H1 (cell line): ENCODE measurements around the gene CST5. TPM values are rescaled to one million over a fixed set of nuclear protein-coding genes. Genes with fewer than 3 reads are reported as not detected.

Experiments
- CTCF ChIA-PET: fragments of 300-600 bp; sonication (Branson Sonifier 250); formaldehyde crosslinking; loops from one replicate; lab custom pipeline; 2021; ENCODE audit not compliant: partially characterized antibody; lab: Charles Lee
- POLR2A ChIA-PET: fragments of 300-600 bp; sonication (Branson Sonifier 250); formaldehyde crosslinking; loops from one replicate; lab custom pipeline; 2021; ENCODE audit warnings: inconsistent platforms; ENCODE audit not compliant: partially characterized antibody; lab: Charles Lee
- DNase-seq, 2 experiments: peaks; one replicate each; pipeline versions ENCODE4 v3.0.0 to v3.0.0-alpha.2; 2010 to 2022; ENCODE audit warnings: low spot score in 2 of 2, low read depth in 1 of 2, mixed read lengths in 1 of 2
- FAIRE-seq: peaks from 2 replicates; lab custom pipeline; 2011; peaks lifted over from hg19 to GRCh38; lab: Jason Lieb, UNC
- H2AFZ ChIP-seq: 2 replicates; pipeline ENCODE4 v1.8.1; 2012; ENCODE audit warnings: low read length, inconsistent platforms
- H2AK5ac ChIP-seq: 2 replicates; pipeline ENCODE4 v1.6.1; 2013; ENCODE audit warnings: low read depth, low read length
- H2BK120ac ChIP-seq: replicated peaks from 2 replicates; pipeline ENCODE3; 2013; ENCODE audit warnings: low read depth, low read length, inconsistent platforms
- H2BK12ac ChIP-seq: 2 replicates; pipeline ENCODE4 v1.6.1; 2013; ENCODE audit warnings: low read depth, low read length
- H2BK15ac ChIP-seq: 2 replicates; pipeline ENCODE4 v1.6.1; 2013; ENCODE audit warnings: low read length
- H2BK20ac ChIP-seq: 2 replicates; pipeline ENCODE4 v1.6.1; 2013; ENCODE audit warnings: low read length
- H2BK5ac ChIP-seq: 2 replicates; pipeline ENCODE4 v1.6.1; 2013; ENCODE audit warnings: low read depth, low read length
- H3K14ac ChIP-seq: 2 replicates; pipeline ENCODE4 v1.6.1; 2013; ENCODE audit warnings: inconsistent platforms; ENCODE audit not compliant: insufficient read length
- H3K18ac ChIP-seq: 2 replicates; pipeline ENCODE4 v1.6.1; 2013; ENCODE audit warnings: low read length; ENCODE audit errors: extremely low read depth
- H3K23ac ChIP-seq: 2 replicates; pipeline ENCODE4 v1.6.1; 2013; ENCODE audit warnings: inconsistent platforms; ENCODE audit not compliant: insufficient read length
- H3K23me2 ChIP-seq: 2 replicates; pipeline ENCODE4 v1.6.1; 2013; ENCODE audit warnings: low read depth, low read length
- H3K27ac ChIP-seq: 2 replicates; pipeline ENCODE4 v1.6.1; 2011; ENCODE audit warnings: low read depth, low read length, inconsistent platforms
- H3K27me3 ChIP-seq, 4 experiments: replicated peaks in 1 of 4; 1 replicate in 1 of 4; 2 replicates in 3 of 4; pipeline versions ENCODE4 v1.6.1 to v1.8.1; 2011 to 2013; ENCODE audit warnings: low read length in 3 of 4, mild to moderate bottlenecking in 3 of 4, inconsistent platforms in 2 of 4, mixed read lengths in 2 of 4, moderate library complexity in 1 of 4; ENCODE audit not compliant: control insufficient read depth in 3 of 4, insufficient read depth in 3 of 4; ENCODE audit errors: extremely low read depth in 1 of 4
- H3K36me3 ChIP-seq, 4 experiments: 2 replicates each; pipeline versions ENCODE4 v1.6.1 to v1.8.1; 2011 to 2013; ENCODE audit warnings: mild to moderate bottlenecking in 4 of 4, low read length in 3 of 4, moderate library complexity in 2 of 4, control low read depth in 1 of 4, inconsistent platforms in 1 of 4; ENCODE audit not compliant: insufficient read depth in 4 of 4, control insufficient read depth in 2 of 4
- H3K4ac ChIP-seq: replicated peaks from 2 replicates; pipeline ENCODE3; 2013; ENCODE audit warnings: low read length, low read depth, mixed read lengths, inconsistent platforms; ENCODE audit not compliant: insufficient read length
- H3K4me1 ChIP-seq, 4 experiments: replicated peaks in 1 of 4; 1 replicate in 1 of 4; 2 replicates in 3 of 4; pipeline versions ENCODE4 v1.6.1 to v1.8.1; 2011 to 2013; ENCODE audit warnings: low read length in 3 of 4, inconsistent platforms in 2 of 4, mixed read lengths in 1 of 4; ENCODE audit not compliant: insufficient read depth in 4 of 4, control insufficient read depth in 3 of 4
- H3K4me2 ChIP-seq, 2 experiments: 2 replicates each; pipeline versions ENCODE4 v1.6.1 to v1.8.1; 2011 to 2013; ENCODE audit warnings: low read depth in 2 of 2, low read length in 2 of 2, control low read depth in 1 of 2, inconsistent platforms in 1 of 2, mild to moderate bottlenecking in 1 of 2; ENCODE audit not compliant: insufficient read depth in 1 of 2
- H3K4me3 ChIP-seq, 4 experiments: fragments of 200-600, 300-600 bp in 1 of 4; sonication (generic), shearing (Covaris generic), sonication (Bioruptor Twin) in 1 of 4; 2 replicates each; pipeline versions ENCODE4 v1.5.1 to v1.8.1; 2011 to 2016; ENCODE audit warnings: low read length in 4 of 4, low read depth in 3 of 4, control low read depth in 2 of 4, inconsistent platforms in 2 of 4, mild to moderate bottlenecking in 2 of 4, mixed read lengths in 1 of 4, moderate library complexity in 1 of 4; ENCODE audit not compliant: insufficient read depth in 2 of 4; ENCODE audit errors: extremely low read depth in 1 of 4
- H3K56ac ChIP-seq: replicated peaks from 2 replicates; pipeline ENCODE3; 2013; ENCODE audit warnings: low read depth, mild to moderate bottlenecking, mixed read lengths, low read length, inconsistent platforms; ENCODE audit not compliant: insufficient read length
- H3K79me1 ChIP-seq: 2 replicates; pipeline ENCODE4 v1.6.1; 2013; ENCODE audit warnings: low read depth, low read length, control low read depth
- H3K79me2 ChIP-seq, 2 experiments: 2 replicates each; pipeline versions ENCODE4 v1.6.1 to v1.8.1; 2012 to 2013; ENCODE audit warnings: low read length in 2 of 2, mild to moderate bottlenecking in 2 of 2, inconsistent platforms in 1 of 2; ENCODE audit not compliant: insufficient read depth in 2 of 2, control insufficient read depth in 1 of 2
- H3K9ac ChIP-seq, 4 experiments: replicated peaks in 1 of 4; 1 replicate in 1 of 4; 2 replicates in 3 of 4; pipeline versions ENCODE4 v1.6.1 to v1.8.1; 2011 to 2013; ENCODE audit warnings: low read depth in 3 of 4, low read length in 3 of 4, control low read depth in 2 of 4, mild to moderate bottlenecking in 2 of 4, moderate library complexity in 2 of 4, inconsistent platforms in 1 of 4; ENCODE audit errors: extremely low read depth in 1 of 4
- H3K9me3 ChIP-seq, 2 experiments: 2 replicates each; pipeline versions ENCODE4 v1.6.1 to v1.8.1; 2012 to 2013; ENCODE audit warnings: mild to moderate bottlenecking in 2 of 2, moderate library complexity in 2 of 2, control low read depth in 1 of 2, inconsistent platforms in 1 of 2, low read depth in 1 of 2, low read length in 1 of 2, mixed read lengths in 1 of 2; ENCODE audit not compliant: insufficient read depth in 2 of 2
- H4K20me1 ChIP-seq, 2 experiments: replicated peaks in 1 of 2; 2 replicates each; pipeline versions ENCODE3 to v1.8.1; 2011 to 2013; ENCODE audit warnings: inconsistent platforms in 2 of 2, low read length in 2 of 2, mild to moderate bottlenecking in 1 of 2; ENCODE audit not compliant: insufficient read depth in 2 of 2, control insufficient read depth in 1 of 2
- H4K5ac ChIP-seq: 2 replicates; pipeline ENCODE4 v1.6.1; 2013; ENCODE audit warnings: low read length, low read depth, mixed read lengths, inconsistent platforms; ENCODE audit not compliant: insufficient read length
- H4K8ac ChIP-seq: 2 replicates; pipeline ENCODE4 v1.8.0; 2013; ENCODE audit warnings: mild to moderate bottlenecking, moderate library complexity, low read length, inconsistent platforms; ENCODE audit not compliant: insufficient read depth; ENCODE audit errors: extremely low read depth
- H4K91ac ChIP-seq: replicated peaks from 2 replicates; pipeline ENCODE3; 2013; ENCODE audit warnings: low read length, mixed read lengths, inconsistent platforms; ENCODE audit not compliant: insufficient read length
- ASH2L ChIP-seq: fragments of 200-600, 300-600 bp; sonication (generic); IDR thresholded peaks from one replicate; pipeline ENCODE4 v1.7.1; 2017; ENCODE audit warnings: low read length
- ATF2 ChIP-seq: IDR thresholded peaks from 2 replicates; pipeline ENCODE4 v1.6.1; 2012; ENCODE audit warnings: low read length, inconsistent platforms
- HDAC6 ChIP-seq: IDR thresholded peaks from one replicate; pipeline ENCODE4 v1.7.1; 2012; ENCODE audit warnings: low read depth, mild to moderate bottlenecking, inconsistent platforms, low read length, moderate library complexity
- JUND ChIP-seq: IDR thresholded peaks from 2 replicates; pipeline ENCODE4 v1.6.1; 2011; ENCODE audit warnings: mild to moderate bottlenecking, improper control_type of control experiment, low read length
- POU5F1 ChIP-seq: IDR thresholded peaks from 2 replicates; pipeline ENCODE4 v1.6.1; 2011; ENCODE audit warnings: low read depth, mild to moderate bottlenecking, low read length, moderate library complexity
- SUZ12 ChIP-seq: fragments of 200-600 bp; sonication (generic); IDR thresholded peaks from 2 replicates; pipeline ENCODE4 v1.6.1; 2012; ENCODE audit warnings: mild to moderate bottlenecking, inconsistent platforms, low read length, moderate library complexity, mixed read lengths
- TBP ChIP-seq: IDR thresholded peaks from 2 replicates; pipeline ENCODE4 v1.6.1; 2011; ENCODE audit warnings: low read depth, low read length, improper control_type of control experiment
- TCF12 ChIP-seq: IDR thresholded peaks from 2 replicates; pipeline ENCODE4 v1.6.1; 2011; ENCODE audit warnings: low read depth, mild to moderate bottlenecking, low read length
- WGBS, 2 experiments: shearing (Covaris generic) in 1 of 2; methylation state at CpG; one replicate each; pipeline versions ENCODE4 v1.1.6 to v1.1.7; 2013 to 2015; ENCODE audit warnings: low lambda C conversion rate in 2 of 2, mixed read lengths in 2 of 2, inconsistent platforms in 1 of 2, low coverage in 1 of 2, missing lambda C conversion rate in 1 of 2; ENCODE audit not compliant: insufficient replicate concordance in 2 of 2, insufficient coverage in 1 of 2, insufficient read length in 1 of 2; ENCODE audit errors: extremely low coverage in 1 of 2, missing lambda C conversion rate in 1 of 2; 5-methylcytosine and 5-hydroxymethylcytosine counted together
- polyA plus RNA-seq, 7 experiments: library from polyadenylated mRNA; depleted of rRNA in 3 of 7; stranded (reverse) in 5 of 7; unstranded in 2 of 7; fragments of >200 nt in 5 of 7; fragments of 200-250 nt in 2 of 7; gene quantifications; 1 replicate in 5 of 7; 2 replicates in 1 of 7; 4 replicates in 1 of 7; pipeline versions ENCODE4 v1.2.1 to v1.2.3, GENCODE V29; 2011 to 2013; ENCODE audit warnings: missing spikeins in 2 of 7, mixed read lengths in 2 of 7
- total RNA-seq: library from RNA; stranded (reverse); fragmentation: NEBNext Ultra II Directional; extraction: Animal tissue kit (Norgen Biotek cat#: 25700); gene quantifications from 2 replicates; pipeline ENCODE4 v1.2.1, GENCODE V29; 2021

Gene CST5
- total and polyA plus RNA-seq, 2 of the 8 experiments (the other 6 are each of a cell fraction or from before 2014, with no cell fraction given): not detected

- no peak overlapping the region for H2BK15ac ChIP-seq
- H2AK5ac ChIP-seq: no peak overlapping the region
- no peak overlapping the region for H3K4me2 ChIP-seq
- H3K4me1 ChIP-seq: peaks cover 0 to 4% (median 0%) of the 10 kb centered on the region in 4 experiments; a peak in 1 of 7 replicates
- no peaks in the 10 kb centered on the region; the same call in 1 of the 2 replicates for H3K23me2 ChIP-seq
- no peaks in the 10 kb centered on the region for H4K20me1 ChIP-seq
- WGBS, 2 experiments: 72% methylated on average over 5 of the region's 6 CpGs; no CpG with 5 or more reads in 1 of the 2 experiments
- H2AFZ ChIP-seq: no peak overlapping the region
- H3K18ac ChIP-seq: no peak overlapping the region
- no peaks in the 10 kb centered on the region for H3K36me3 ChIP-seq
- no peak overlapping the region for H3K14ac ChIP-seq
- H2BK20ac ChIP-seq: no peak overlapping the region
- no peak overlapping the region for H3K23ac ChIP-seq
- no peak overlapping the region for H2BK5ac ChIP-seq
- TF ChIP-seq ATF2 (no peak), ASH2L (no peak), JUND (no peak), POU5F1 (no peak), TCF12 (no peak), SUZ12 (no peak), HDAC6 (no peak), TBP (no peak)
- H4K8ac ChIP-seq: no peak overlapping the region
- H3K27ac ChIP-seq: no peak overlapping the region
- CTCF ChIA-PET: no interaction called here
- no peaks in the 10 kb centered on the region for H3K79me2 ChIP-seq
- no peaks in the 10 kb centered on the region for H3K9me3 ChIP-seq
- H4K91ac ChIP-seq: no peak overlapping the region
- H3K56ac ChIP-seq: no peak overlapping the region
- POLR2A ChIA-PET: no interaction called here
- DNase-seq: no peak
- H2BK12ac ChIP-seq: no peak overlapping the region
- H3K27me3 ChIP-seq: no peaks in the 10 kb centered on the region; a peak in 1 of 7 replicates
- no peak for FAIRE-seq
- H3K4me3 ChIP-seq: no peak overlapping the region
- H4K5ac ChIP-seq: no peak overlapping the region
- H2BK120ac ChIP-seq: no peak overlapping the region
- H3K9ac ChIP-seq: no peak overlapping the region
- H3K4ac ChIP-seq: no peak overlapping the region
- no peaks in the 10 kb centered on the region; the same call in 1 of the 2 replicates for H3K79me1 ChIP-seq
Observed at GRCh38 chr20:23881371-23881770, 1.8 kb upstream of the CST5 start.
